Measurements from ENCODE around the gene FHOD1.

Gene FHOD1

GRCh38 chr16:67248401-67249177 is 1.3 kb upstream of the FHOD1 start, which contains the start of gene SLC9A5:
SLC9A5 (plus strand) TSS chr16:67248979; CDS start chr16:67249015, 36 bp downstream.
- no peak for DNase-seq

- DNase-seq: no peak
Observed at GRCh38 chr16:67248073-67248400, 756 bp upstream of the FHOD1 start.

- no peak for DNase-seq
Observed at GRCh38 chr16:67246756-67247191, 507 bp downstream of the FHOD1 start.

- peak; percentile 50 for DNase-seq
Observed at GRCh38 chr16:67246081-67246755, 1.1 kb downstream of the FHOD1 start.

- no peak for DNase-seq
Observed at GRCh38 chr16:67245674-67246080, 1.6 kb downstream of the FHOD1 start.

- no peak for DNase-seq
Observed at GRCh38 chr16:67245186-67245585, 2.1 kb downstream of the FHOD1 start.

GRCh38 chr16:67244387-67245185 is 2.7 kb downstream of the FHOD1 start:
- no peak for DNase-seq

- no peak for DNase-seq
Observed at GRCh38 chr16:67243481-67243880, 3.8 kb downstream of the FHOD1 start.

- DNase-seq: no peak
Observed at GRCh38 chr16:67242138-67242730, 5.0 kb downstream of the FHOD1 start.

- DNase-seq: no peak
Observed at GRCh38 chr16:67241008-67241900, 6.0 kb downstream of the FHOD1 start.

GRCh38 chr16:67240506-67240905 is 6.8 kb downstream of the FHOD1 start:
- DNase-seq: no peak

- DNase-seq: no peak
Observed at GRCh38 chr16:67238806-67239470, 8.3 kb downstream of the FHOD1 start.

GRCh38 chr16:67238278-67238575 is 9.1 kb downstream of the FHOD1 start:
- no peak for DNase-seq

- no peak for DNase-seq
Observed at GRCh38 chr16:67237396-67238277, 9.6 kb downstream of the FHOD1 start.

- DNase-seq: no peak
Observed at GRCh38 chr16:67236563-67237395, 10.5 kb downstream of the FHOD1 start.

GRCh38 chr16:67235816-67236562 is 11.3 kb downstream of the FHOD1 start:
- DNase-seq: no peak

GRCh38 chr16:67234180-67234597 is 13.1 kb downstream of the FHOD1 start:
- DNase-seq: no peak

- no peak for DNase-seq
Observed at GRCh38 chr16:67233596-67233995, 13.7 kb downstream of the FHOD1 start.

All from NCI-H2227 treated with DMSO at 0.1 percent for 48 hours (cell line).